GM21390 (cell line): ENCODE results near the gene SMOC1.

ENCODE experiments used
- ATAC-seq: cut with Tn5 transposase; IDR thresholded peaks from one replicate; pipeline ENCODE4 v1.9.1; 2021; ENCODE audit not compliant: unreplicated experiment

Gene SMOC1

DNA sequence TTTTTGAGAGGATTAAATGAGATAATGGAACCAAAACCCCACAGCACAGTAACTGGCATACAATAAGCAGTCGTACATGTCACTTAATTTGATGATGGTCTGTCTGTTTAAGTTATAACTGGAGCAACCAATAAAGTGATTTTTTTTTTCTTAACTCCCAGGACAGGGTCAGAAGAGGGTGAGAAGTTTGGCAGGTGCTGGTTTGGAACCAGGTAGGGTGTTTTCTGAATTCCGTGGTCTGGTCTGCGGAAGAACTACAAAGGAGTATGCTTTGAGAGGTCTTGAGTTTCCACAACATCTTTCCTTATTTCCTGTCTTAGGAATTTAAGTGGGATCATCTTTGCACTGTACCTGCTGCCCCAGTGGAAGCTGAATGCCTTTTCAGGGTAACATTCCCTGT, 197.8 kb downstream of the SMOC1 start:
- no peak for ATAC-seq

DNA sequence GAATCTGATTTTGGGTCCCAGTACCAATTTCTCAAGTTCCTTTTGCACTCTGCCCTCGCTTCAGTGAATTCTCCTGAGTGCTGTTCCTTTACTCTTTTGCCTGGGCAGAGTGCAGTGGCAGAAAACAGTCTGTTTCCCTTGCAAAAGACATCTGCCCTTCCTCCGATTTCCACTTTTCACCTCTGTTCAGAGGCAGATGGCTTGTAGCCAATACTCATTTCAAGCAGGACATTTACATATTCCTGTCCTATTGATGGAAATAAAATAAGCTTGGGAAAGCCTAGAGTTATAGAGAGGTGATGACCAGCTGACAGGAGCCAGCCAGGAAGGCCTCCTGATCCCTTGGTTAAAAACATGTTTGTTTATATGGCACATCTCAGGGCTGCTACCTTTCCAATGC, 198.5 kb downstream of the SMOC1 start:
- ATAC-seq: no peak

DNA sequence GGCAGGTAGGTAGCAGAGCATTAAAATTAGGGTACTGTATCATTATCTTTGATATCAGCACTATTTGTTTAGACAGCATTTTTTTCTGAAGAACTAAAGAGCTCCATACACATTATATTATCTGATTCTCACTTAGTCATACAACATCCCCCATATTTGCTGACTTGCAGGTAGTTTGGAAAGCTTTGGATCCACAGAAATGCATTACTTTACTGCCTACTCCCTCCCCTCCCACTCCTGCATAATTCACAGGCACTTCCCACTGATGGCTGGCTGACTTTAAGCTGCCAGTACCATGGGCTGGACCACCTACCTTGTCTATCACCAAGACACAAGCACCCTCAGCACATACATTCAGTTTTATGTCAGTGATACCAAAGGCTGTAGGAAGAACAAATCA, 199.1 kb downstream of the SMOC1 start:
- no peak for ATAC-seq

DNA sequence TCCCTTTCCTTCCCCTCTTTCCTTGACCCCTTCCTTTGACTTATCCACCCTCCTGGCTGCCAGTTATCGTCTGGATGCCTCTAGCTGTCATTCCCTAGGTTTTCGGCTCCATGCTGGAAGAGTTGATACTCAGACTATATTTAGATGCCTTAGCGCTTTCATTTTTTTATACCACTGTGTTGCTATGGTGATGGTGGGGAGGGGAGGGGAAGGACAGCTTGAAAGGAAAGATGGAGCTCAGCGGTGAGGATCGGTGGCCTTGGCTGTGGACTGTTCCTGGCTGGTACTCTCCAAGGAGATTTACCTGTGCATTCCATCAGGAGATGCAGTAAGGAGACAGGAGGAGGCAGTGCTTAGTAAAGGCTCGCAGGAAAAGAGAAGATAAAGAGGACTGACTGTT, 200.9 kb downstream of the SMOC1 start:
- no peak for ATAC-seq
